ENCODE data around the gene GLS. TPM values are rescaled to one million over a fixed set of nuclear protein-coding genes. Genes with fewer than 3 reads are reported as not detected.

Gene GLS
- polyA plus RNA-seq, 1 donor from 2014 or later: 40.3 TPM

DNA sequence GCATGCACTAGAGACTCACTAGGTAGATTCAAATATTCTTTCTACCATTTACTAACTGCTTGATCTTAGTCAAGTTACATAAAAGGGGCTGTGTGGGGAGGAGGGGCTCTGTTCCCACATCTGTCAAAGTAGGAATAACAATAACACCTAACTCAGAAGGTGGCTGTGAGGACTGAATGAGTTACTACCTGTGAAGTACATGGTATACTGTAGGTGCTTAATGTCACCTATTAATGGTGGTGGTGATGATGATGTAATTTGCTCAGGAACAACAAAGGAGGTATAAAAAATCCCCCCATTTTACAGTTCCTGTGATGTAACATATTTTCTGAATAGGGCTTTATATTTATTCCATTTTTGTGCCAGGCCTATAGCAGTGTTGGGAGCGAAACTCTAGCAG lies 92.6 kb downstream of the GLS start:
- Mint-ChIP-seq H3K9me3 (no peaks in the 10 kb centered on the region), H3K4me1 (no peaks in the 10 kb centered on the region), H3K36me3 (peaks cover 4% of the 10 kb centered on the region), H3K4me3 (no peak overlapping the region), H3K27me3 (no peaks in the 10 kb centered on the region), H3K27ac (no peak overlapping the region)

DNA sequence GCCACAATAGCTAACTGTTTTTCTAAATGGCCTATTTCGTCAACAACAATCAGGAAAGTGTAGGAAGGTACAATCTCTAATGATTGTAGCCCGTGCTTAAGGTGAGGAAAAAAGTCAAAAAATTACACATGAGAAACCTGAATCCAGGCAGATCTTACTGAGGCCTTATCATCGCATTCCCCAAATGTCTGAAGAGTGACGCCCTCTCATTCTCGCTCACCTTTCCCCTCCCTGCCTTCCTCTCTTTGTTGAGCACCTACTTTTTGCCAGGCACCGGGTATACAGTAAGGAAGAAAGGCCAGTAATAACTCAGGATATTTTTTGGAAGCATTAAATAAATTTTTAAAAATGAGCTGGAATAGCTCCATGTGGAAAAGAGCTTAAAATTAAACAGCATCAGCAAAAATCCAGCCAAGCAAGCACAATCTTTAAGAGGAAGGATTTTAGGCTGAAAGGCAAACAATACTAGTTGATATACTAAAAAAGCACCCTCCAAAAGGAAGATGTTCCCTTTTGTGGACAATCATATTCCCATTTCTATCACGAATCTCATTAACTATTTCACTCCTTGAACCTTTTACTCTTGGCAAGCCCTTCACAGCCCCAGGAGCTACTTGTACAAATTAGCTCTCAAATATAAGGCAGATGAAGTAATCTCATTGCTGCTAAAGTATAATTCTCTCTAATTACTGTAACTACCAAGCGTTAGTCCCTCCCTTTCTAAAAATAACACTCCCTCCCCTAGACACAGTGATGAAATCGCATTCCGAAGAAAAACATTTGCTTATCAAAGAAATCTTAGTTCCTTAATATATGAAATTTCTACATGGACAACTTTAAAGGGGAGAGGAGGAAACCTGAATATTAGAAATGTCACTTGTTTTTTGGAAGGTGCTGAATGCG lies 93.4 kb downstream of the GLS start:
- Mint-ChIP-seq H3K9me3 (no peaks in the 10 kb centered on the region), H3K36me3 (peaks cover 6% of the 10 kb centered on the region), H3K27me3 (no peaks in the 10 kb centered on the region), H3K4me3 (no peak overlapping the region), H3K4me1 (no peaks in the 10 kb centered on the region), H3K27ac (peak overlapping the region in 2 of 3 donors; percentile 17 to 82)

DNA sequence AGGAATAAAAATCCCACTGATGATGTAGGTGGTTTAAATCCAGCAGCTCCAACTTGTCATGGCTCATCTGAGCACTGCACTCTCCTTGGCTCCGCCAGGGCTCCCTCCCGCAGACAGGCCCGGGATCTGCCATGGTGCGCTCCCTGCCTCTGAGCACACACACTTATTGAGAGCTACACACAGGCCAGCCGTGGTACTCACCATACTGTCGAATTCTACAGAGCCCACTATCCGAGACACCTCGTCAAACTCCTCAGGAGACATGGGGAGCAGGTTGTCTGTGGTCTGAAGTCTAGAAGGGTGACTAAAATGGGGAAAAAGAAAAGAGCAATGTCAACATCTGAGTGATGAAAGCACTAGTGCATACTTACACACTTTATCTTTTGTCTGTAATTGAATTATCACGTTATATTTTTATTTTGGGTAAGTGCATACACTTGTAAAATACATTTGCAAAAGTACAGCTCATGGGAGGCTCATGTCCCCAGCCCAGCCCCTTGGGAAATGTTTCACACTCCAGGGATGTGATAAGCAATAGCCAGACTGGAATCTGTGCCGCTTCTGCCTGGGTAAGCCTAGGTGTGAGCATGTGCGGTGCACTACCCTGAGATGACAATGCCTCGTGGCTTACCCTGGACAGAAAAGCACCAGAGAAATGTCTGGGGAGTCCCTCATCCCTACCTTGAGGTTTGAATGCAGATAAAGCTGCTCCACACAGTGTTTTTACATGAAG lies 94.2 kb downstream of the GLS start:
- no peak overlapping the region for H3K4me3 Mint-ChIP-seq
- no peak overlapping the region for H3K27ac Mint-ChIP-seq
- H3K36me3 Mint-ChIP-seq: peaks cover 11% of the 10 kb centered on the region
- no peaks in the 10 kb centered on the region for H3K27me3 Mint-ChIP-seq
- no peaks in the 10 kb centered on the region for H3K9me3 Mint-ChIP-seq
- no peaks in the 10 kb centered on the region for H3K4me1 Mint-ChIP-seq

DNA sequence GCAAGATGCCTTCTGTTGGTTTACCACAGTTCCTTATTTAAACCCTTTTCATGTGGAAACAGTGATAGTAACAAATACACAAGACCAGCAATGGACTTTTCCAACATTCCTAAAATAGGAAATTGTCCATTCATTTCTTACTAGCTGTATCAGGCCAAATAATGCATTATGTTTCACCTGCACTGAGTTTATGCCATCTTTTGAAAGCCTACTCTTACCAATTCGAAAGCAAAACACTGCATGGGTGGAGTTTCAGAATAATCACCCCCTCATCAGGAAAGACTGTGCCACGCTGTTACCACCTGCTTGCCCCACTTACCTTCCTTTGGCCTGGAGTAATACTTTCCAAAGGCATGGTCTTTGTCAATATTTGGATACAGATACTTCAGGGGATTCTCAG lies 95.9 kb downstream of the GLS start:
- no peak overlapping the region for H3K27ac Mint-ChIP-seq
- no peak overlapping the region for H3K4me3 Mint-ChIP-seq
- H3K36me3 Mint-ChIP-seq: peaks cover 12% of the 10 kb centered on the region
- H3K27me3 Mint-ChIP-seq: no peaks in the 10 kb centered on the region
- H3K4me1 Mint-ChIP-seq: peaks cover 0 to 5% (median 0%) of the 10 kb centered on the region in 3 donors
- no peaks in the 10 kb centered on the region for H3K9me3 Mint-ChIP-seq

DNA sequence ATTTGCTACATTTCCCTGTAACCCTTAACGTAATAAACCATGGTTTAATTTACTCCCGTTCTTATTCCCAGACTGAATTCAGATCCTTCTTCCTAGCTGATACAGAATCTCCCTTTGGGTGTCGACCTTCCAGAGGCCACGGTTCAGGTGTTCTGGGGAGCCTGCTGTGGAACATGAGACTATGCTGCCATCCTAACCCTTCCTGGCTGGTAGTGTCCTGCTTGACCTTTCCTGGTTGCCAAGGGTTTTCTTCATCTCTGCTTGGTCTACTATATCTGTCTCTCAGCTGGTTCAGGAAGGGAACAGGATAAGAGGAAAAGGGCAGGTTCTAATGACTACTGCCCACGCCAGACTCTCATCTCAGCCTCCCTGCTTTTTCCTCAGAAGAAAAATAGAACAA lies 96.9 kb downstream of the GLS start:
- H3K36me3 Mint-ChIP-seq: peaks cover 13% of the 10 kb centered on the region
- no peak overlapping the region for H3K27ac Mint-ChIP-seq
- no peak overlapping the region for H3K4me3 Mint-ChIP-seq
- H3K27me3 Mint-ChIP-seq: no peaks in the 10 kb centered on the region
- H3K4me1 Mint-ChIP-seq: peaks cover 0 to 5% (median 0%) of the 10 kb centered on the region in 3 donors
- H3K9me3 Mint-ChIP-seq: no peaks in the 10 kb centered on the region

DNA sequence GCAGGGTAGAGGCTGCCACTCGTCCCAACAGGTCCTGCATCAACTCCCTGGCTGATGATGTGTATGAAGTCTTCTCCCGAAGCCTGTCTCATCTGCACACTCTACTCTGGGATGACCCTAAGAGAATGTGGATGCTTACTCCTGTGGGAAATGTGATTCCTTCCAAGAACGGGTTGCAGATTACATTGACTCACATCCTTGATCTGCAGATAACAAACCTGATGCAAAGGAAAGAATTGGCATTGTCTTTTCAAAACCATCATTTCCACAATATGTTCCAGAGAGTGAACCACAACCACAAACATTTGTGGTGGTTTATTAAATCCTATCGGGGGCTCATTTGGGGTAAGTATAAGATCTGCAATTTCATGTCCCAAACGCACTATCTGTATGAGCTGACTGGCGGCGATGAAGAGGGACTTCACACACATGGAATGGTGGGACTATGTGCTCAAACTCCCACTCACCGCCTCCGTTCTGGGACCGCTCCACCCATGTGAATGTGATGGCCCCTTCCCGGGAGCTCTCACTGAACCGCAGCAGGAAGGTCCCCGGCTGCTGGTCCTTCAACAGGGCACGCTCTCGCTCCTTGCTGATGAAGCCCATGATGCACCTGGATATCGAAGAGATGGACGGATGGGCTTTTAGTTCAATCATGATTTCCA lies 97.9 kb downstream of the GLS start:
- Mint-ChIP-seq H3K9me3 (no peaks in the 10 kb centered on the region), H3K27ac (no peak overlapping the region), H3K36me3 (peaks cover 13% of the 10 kb centered on the region), H3K4me3 (no peak overlapping the region), H3K27me3 (no peaks in the 10 kb centered on the region), H3K4me1 (peaks cover 0 to 5% (median 0%) of the 10 kb centered on the region in 3 donors)

DNA sequence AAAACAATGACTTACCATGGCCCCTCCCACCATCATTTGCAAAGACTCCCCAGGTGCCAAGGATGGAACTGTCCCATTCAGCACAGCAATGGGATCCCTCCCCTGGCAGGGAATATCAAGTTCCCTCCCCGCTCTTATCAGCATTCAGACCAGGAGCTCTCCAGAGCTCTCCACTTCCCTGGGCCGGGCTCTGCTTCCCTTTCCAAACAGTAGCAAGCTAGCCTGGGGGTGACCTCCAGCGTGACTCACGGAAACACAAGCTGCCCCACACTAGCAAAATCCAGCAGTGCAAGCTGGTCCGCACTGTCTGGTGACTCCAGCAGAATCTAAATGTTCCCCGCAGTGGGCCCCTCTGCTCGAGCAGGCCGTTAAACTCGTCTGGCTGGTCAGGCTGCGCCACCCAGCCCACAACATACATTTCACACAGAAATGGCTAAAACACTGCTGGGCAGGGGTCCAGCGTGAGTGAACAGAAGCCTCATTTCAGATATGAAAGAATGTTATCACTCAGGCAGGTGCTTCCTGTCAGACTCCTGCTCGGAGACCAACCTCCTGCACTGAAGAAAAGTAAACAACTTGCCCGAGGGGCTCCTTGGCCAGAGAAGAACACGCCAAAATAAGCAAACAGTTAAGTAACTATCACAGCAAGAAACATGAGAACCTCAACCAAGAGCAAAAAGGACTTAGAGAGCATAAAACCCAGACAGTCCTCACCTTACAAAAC lies 99.4 kb downstream of the GLS start:
- peak overlapping the region in 2 of 3 donors; percentile 45 to 83 for H3K27ac Mint-ChIP-seq
- no peak overlapping the region for H3K4me3 Mint-ChIP-seq
- H3K27me3 Mint-ChIP-seq: no peaks in the 10 kb centered on the region
- peaks cover 13% of the 10 kb centered on the region for H3K36me3 Mint-ChIP-seq
- peaks cover 0 to 5% (median 0%) of the 10 kb centered on the region in 3 donors for H3K4me1 Mint-ChIP-seq
- H3K9me3 Mint-ChIP-seq: no peaks in the 10 kb centered on the region

DNA sequence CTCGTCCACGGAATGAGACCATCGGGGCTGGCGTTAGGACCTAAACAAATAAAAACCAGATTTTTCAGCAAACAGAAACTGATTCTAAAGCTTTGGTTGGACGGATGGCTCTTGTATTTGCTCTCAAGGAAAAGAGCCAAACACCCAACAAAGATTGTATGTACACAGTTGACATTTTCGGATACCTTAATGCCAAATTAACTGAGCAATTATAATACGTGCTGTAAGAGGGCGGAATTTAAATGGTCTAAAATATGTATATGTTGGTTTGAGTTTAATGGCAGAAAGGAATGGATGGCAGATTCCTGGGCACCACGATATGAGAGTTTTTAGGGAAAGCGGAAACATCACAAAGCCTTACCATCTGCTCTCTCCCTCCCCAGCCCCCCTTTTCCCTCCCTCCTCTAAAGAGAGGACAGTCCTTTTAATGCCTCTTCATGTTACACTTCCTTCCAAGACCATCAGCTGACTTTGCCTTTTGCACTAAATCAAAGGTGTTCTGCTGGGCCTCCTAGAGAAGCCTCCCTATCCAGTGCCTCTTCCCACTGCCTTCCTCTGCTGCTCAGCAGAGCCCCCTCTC lies 100.1 kb downstream of the GLS start:
- peaks cover 13% of the 10 kb centered on the region for H3K36me3 Mint-ChIP-seq
- no peak overlapping the region for H3K4me3 Mint-ChIP-seq
- peaks cover 0 to 5% (median 0%) of the 10 kb centered on the region in 3 donors for H3K4me1 Mint-ChIP-seq
- H3K9me3 Mint-ChIP-seq: no peaks in the 10 kb centered on the region
- peak overlapping the region; percentile 45 to 83 (median 82) for H3K27ac Mint-ChIP-seq
- no peaks in the 10 kb centered on the region for H3K27me3 Mint-ChIP-seq

DNA sequence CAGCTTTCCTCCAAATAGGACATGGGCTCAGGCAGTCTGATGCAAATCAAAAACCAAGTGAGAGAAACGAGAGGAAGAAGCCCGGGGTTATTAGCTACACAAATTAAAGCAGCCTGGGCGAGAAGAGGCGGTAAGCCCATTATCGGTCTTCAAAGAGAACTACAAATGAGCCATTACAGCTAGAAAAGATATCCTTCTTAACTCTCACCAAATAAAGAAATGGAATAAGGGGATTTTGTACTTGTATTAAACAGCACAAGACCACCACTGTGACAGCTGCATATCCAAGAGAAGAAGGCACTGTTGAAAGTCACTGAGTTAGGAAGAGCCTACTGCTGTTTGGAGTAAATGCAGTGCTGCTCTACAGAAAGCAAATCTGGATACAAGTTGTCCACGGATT lies 100.7 kb downstream of the GLS start:
- Mint-ChIP-seq H3K36me3 (peaks cover 13% of the 10 kb centered on the region), H3K4me3 (no peak overlapping the region), H3K9me3 (no peaks in the 10 kb centered on the region), H3K4me1 (peaks cover 0 to 5% (median 0%) of the 10 kb centered on the region in 3 donors), H3K27ac (peak overlapping the region; percentile 31 to 82 (median 47)), H3K27me3 (no peaks in the 10 kb centered on the region)

DNA sequence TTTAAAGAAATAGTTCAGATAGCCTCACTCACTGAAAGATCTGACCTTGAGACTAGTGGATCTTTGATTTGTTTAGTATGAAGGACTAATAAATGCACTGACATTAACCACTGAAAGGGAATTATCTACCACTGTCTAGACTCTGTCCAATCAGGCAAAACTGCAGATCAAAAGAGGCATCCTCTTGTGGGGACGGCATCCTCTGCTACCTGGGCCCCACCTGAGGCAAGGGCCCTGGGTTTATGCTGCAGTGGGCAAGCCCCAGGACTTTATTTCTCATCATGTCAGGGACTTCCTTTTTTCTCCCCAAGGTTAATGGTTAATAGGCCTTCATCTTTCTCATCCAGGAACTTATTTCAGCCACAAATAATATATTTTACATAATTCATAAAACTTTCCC lies 101.1 kb downstream of the GLS start:
- no peaks in the 10 kb centered on the region for H3K27me3 Mint-ChIP-seq
- H3K36me3 Mint-ChIP-seq: peaks cover 12% of the 10 kb centered on the region
- H3K4me1 Mint-ChIP-seq: peaks cover 0 to 5% (median 0%) of the 10 kb centered on the region in 3 donors
- H3K27ac Mint-ChIP-seq: peak overlapping the region in 1 of 3 donors; percentile 47
- no peak overlapping the region for H3K4me3 Mint-ChIP-seq
- no peaks in the 10 kb centered on the region for H3K9me3 Mint-ChIP-seq

DNA sequence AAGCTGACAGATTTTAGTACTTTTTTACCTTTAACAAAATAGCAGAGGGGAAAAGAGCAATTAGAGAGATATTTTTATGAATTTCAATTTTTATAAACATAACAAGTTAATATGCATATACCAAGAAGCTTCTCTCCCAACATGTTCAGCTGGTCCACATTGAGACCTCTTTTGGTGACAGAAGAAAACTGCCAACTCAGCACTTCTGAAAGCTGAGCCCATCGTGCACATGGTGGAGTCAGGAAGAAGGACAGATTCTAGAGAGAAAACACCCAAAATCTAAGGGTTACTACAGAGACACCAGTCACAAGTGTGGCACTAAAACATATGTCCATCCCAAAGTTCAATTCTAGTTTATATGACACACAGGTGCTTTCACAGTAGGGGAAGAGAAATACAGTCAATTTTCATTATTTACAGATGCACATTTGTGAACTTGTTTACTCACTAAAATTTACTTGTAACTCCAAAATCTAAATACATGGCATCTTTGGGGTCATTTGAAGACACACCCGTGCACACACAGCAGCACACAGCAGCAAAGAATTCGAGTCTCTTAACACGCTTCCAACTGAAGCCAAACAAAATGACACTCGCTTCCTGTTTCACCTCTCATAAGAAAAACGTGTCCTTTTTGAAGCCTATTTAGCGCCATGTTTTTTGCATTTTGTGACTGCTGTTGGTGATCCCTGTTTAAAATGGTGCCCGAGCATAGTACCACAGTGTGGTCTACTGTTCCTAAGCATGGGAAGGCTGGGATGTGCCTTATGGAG lies 101.8 kb downstream of the GLS start:
- Mint-ChIP-seq H3K27ac (peak overlapping the region in 1 of 3 donors; percentile 16), H3K36me3 (peaks cover 10% of the 10 kb centered on the region), H3K4me3 (no peak overlapping the region), H3K4me1 (peaks cover 0 to 5% (median 0%) of the 10 kb centered on the region in 3 donors), H3K27me3 (no peaks in the 10 kb centered on the region), H3K9me3 (no peaks in the 10 kb centered on the region)

DNA sequence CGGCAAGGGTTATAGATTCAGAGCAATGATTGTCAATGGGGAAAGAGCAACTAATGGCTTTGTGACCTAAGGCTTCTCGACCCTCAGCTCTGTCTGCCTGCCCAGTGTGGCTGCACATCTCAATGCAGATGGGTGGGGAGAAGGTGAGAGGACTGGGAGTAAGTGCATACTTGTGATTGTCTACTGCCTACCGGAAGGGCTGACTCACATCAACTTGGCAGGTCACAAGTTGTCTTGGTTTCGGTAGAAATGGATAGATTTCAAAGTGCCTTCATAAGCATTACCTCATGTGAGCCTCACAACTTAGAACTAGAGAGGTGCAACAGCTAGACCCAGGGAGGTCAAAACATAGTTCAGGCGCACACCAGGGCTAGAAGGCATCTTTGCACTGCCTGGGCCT lies 104.0 kb downstream of the GLS start:
- Mint-ChIP-seq H3K27me3 (no peaks in the 10 kb centered on the region), H3K4me3 (no peak overlapping the region), H3K36me3 (peaks cover 6% of the 10 kb centered on the region), H3K4me1 (peaks cover 0 to 5% (median 0%) of the 10 kb centered on the region in 3 donors), H3K27ac (peak overlapping the region in 1 of 3 donors; percentile 35), H3K9me3 (no peaks in the 10 kb centered on the region)

DNA sequence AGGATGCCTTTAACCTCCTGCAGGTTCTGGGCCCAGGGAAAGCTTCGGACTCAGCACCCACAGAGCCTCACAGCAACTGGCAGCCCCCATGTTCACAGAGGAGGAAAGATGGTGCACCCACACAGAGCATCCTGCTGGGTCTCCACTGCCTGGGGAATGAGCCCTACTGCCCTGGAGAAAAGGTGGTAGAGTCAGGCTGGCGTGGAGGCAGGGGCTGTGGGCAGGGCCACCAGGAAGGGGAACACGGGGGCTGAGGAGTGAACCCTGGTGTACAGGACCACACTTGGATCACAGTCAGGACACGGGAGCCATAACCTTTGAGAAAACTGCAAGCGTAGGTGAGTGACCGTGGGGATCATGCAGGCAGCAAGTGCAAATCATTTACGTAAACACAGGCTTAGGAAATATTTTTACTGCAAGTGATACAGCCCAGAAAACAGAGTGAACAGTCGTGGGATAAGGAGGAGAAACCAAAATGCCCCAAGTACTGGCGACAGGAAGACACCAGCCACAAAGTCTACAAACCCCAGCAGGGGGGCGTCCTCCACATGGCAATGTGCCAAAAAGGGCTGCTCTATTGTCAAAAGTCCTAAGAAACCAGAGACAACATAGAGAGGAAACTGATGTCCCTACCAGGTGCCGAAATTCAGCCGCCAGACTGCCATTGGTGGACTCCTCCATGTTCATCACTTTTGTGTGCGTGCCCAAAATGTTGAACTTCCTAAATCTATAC lies 105.8 kb downstream of the GLS start:
- Mint-ChIP-seq H3K9me3 (no peaks in the 10 kb centered on the region), H3K4me1 (no peaks in the 10 kb centered on the region), H3K36me3 (peaks cover 4% of the 10 kb centered on the region), H3K4me3 (no peak overlapping the region), H3K27ac (peak overlapping the region in 2 of 3 donors; percentile 62 to 71), H3K27me3 (no peaks in the 10 kb centered on the region)
